ENCODE data around the gene BTN2A1.

GRCh38 chr6:26427451-26427809 is 30.3 kb upstream of the BTN2A1 start:
- no peak for TF ChIP-seq POLR2A (IDR thresholded peaks at IDR 0.05)
- TF ChIP-seq, protein P1, sequence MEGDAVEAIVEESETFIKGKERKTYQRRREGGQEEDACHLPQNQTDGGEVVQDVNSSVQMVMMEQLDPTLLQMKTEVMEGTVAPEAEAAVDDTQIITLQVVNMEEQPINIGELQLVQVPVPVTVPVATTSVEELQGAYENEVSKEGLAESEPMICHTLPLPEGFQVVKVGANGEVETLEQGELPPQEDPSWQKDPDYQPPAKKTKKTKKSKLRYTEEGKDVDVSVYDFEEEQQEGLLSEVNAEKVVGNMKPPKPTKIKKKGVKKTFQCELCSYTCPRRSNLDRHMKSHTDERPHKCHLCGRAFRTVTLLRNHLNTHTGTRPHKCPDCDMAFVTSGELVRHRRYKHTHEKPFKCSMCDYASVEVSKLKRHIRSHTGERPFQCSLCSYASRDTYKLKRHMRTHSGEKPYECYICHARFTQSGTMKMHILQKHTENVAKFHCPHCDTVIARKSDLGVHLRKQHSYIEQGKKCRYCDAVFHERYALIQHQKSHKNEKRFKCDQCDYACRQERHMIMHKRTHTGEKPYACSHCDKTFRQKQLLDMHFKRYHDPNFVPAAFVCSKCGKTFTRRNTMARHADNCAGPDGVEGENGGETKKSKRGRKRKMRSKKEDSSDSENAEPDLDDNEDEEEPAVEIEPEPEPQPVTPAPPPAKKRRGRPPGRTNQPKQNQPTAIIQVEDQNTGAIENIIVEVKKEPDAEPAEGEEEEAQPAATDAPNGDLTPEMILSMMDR (IDR thresholded peaks at IDR 0.05) = no peak
